Astrocyte (in vitro differentiated cells and primary cell): ENCODE measurements around the gene ANKRD18A. TPM values are rescaled to one million over a fixed set of nuclear protein-coding genes. Genes with fewer than 3 reads are reported as not detected.

Experiments
- DNase-seq: peaks from one replicate; pipeline ENCODE4 v3.0.0-alpha.2; 2010; ENCODE audit warnings: low read depth
- FAIRE-seq: peaks from 2 replicates; lab custom pipeline; 2011; peaks lifted over from hg19 to GRCh38; lab: Jason Lieb, UNC
- H2AFZ ChIP-seq: 2 replicates; pipeline ENCODE4 v1.6.0; 2012; ENCODE audit warnings: low read depth, low read length, inconsistent platforms
- H3K27ac ChIP-seq: 2 replicates; pipeline ENCODE4 v1.5.1; 2011; ENCODE audit warnings: low read depth, low read length, inconsistent platforms
- H3K27me3 ChIP-seq: 2 replicates; pipeline ENCODE4 v1.6.0; 2011; ENCODE audit warnings: low read length, inconsistent platforms; ENCODE audit not compliant: insufficient read depth
- H3K36me3 ChIP-seq: 2 replicates; pipeline ENCODE4 v1.5.1; 2011; ENCODE audit warnings: low read length, inconsistent platforms; ENCODE audit not compliant: insufficient read depth
- H3K4me1 ChIP-seq: 2 replicates; pipeline ENCODE4 v1.5.1; 2011; ENCODE audit warnings: low read length, inconsistent platforms; ENCODE audit not compliant: insufficient read depth
- H3K4me2 ChIP-seq: 2 replicates; pipeline ENCODE4 v1.6.0; 2012; ENCODE audit warnings: low read length, inconsistent platforms
- H3K4me3 ChIP-seq: 2 replicates; pipeline ENCODE4 v1.5.1; 2011; ENCODE audit warnings: low read depth, mild to moderate bottlenecking, low read length, inconsistent platforms; ENCODE audit not compliant: insufficient read depth
- H3K79me2 ChIP-seq: 2 replicates; pipeline ENCODE4 v1.6.0; 2012; ENCODE audit warnings: mild to moderate bottlenecking, low read length, inconsistent platforms; ENCODE audit not compliant: insufficient read depth
- H3K9ac ChIP-seq: 2 replicates; pipeline ENCODE4 v1.6.0; 2012; ENCODE audit warnings: mild to moderate bottlenecking, low read length, inconsistent platforms
- H3K9me3 ChIP-seq: 2 replicates; pipeline ENCODE4 v1.5.1; 2012; ENCODE audit warnings: low read depth, mild to moderate bottlenecking, low read length, inconsistent platforms; ENCODE audit not compliant: insufficient read depth
- H4K20me1 ChIP-seq: 2 replicates; pipeline ENCODE4 v1.6.0; 2012; ENCODE audit warnings: low read length, inconsistent platforms; ENCODE audit not compliant: insufficient read depth
- H3K27ac Mint-ChIP-seq: one replicate; pipeline ENCODE4 v1.8.0; 2021; ENCODE audit warnings: mild to moderate bottlenecking, mixed read lengths; ENCODE audit not compliant: unreplicated experiment
- H3K27me3 Mint-ChIP-seq: one replicate; pipeline ENCODE4 v1.8.0; 2021; ENCODE audit warnings: low read depth, mixed read lengths; ENCODE audit not compliant: unreplicated experiment
- H3K36me3 Mint-ChIP-seq: one replicate; pipeline ENCODE4 v1.8.0; 2021; ENCODE audit warnings: low read depth, mixed read lengths; ENCODE audit not compliant: unreplicated experiment
- H3K4me1 Mint-ChIP-seq: one replicate; pipeline ENCODE4 v1.8.0; 2021; ENCODE audit warnings: low read depth, mixed read lengths; ENCODE audit not compliant: unreplicated experiment
- H3K4me3 Mint-ChIP-seq: one replicate; pipeline ENCODE4 v1.8.0; 2021; ENCODE audit warnings: mild to moderate bottlenecking, moderate library complexity, mixed read lengths; ENCODE audit not compliant: unreplicated experiment
- H3K9me3 Mint-ChIP-seq: one replicate; pipeline ENCODE4 v1.8.0; 2021; ENCODE audit warnings: mild to moderate bottlenecking, mixed read lengths; ENCODE audit not compliant: unreplicated experiment
- CTCF ChIP-seq: IDR thresholded peaks from 2 replicates; pipeline ENCODE4 v1.5.1; 2011; ENCODE audit warnings: low read depth, mild to moderate bottlenecking, inconsistent platforms, low read length, moderate library complexity; ENCODE audit not compliant: insufficient read depth
- EZH2 ChIP-seq: IDR thresholded peaks from 2 replicates; pipeline ENCODE4 v1.6.1; 2012; ENCODE audit warnings: mild to moderate bottlenecking, low read length, inconsistent platforms; ENCODE audit not compliant: insufficient read depth
- total RNA-seq: library from RNA; stranded (reverse); gene quantifications from 2 replicates; pipeline ENCODE4 v1.2.1, GENCODE V29; 2021

ANKRD18A gene
- total RNA-seq, 1 donor from 2014 or later: 11.7 TPM

GRCh38 chr9:38650564-38650963, 30.2 kb upstream of the ANKRD18A start:
- H3K36me3 ChIP-seq: no peaks in the 10 kb centered on the region
- no peak overlapping the region for H3K27ac ChIP-seq
- no peak for FAIRE-seq
- H3K27me3 Mint-ChIP-seq: peaks cover 10% of the 10 kb centered on the region
- H3K27ac Mint-ChIP-seq: no peak overlapping the region
- peaks cover 4% of the 10 kb centered on the region for H3K9me3 Mint-ChIP-seq
- H3K27me3 ChIP-seq: no peaks in the 10 kb centered on the region
- H4K20me1 ChIP-seq: no peaks in the 10 kb centered on the region
- no peak overlapping the region for H3K4me2 ChIP-seq
- H3K4me1 ChIP-seq: no peaks in the 10 kb centered on the region
- H3K4me1 Mint-ChIP-seq: no peaks in the 10 kb centered on the region
- H2AFZ ChIP-seq: no peak overlapping the region
- no peaks in the 10 kb centered on the region for H3K79me2 ChIP-seq
- H3K9me3 ChIP-seq: no peaks in the 10 kb centered on the region
- H3K4me3 ChIP-seq: no peak overlapping the region
- H3K36me3 Mint-ChIP-seq: no peaks in the 10 kb centered on the region
- H3K9ac ChIP-seq: no peak overlapping the region
- DNase-seq: no peak
- TF ChIP-seq EZH2 (no peak), CTCF (no peak)
- no peak overlapping the region for H3K4me3 Mint-ChIP-seq

GRCh38 chr9:38649731-38650363, 29.5 kb upstream of the ANKRD18A start:
- DNase-seq: no peak

More at GRCh38 chr9:38649731-38650363, 29.5 kb upstream of the ANKRD18A start:
- Histone ChIP-seq H3K9ac (no peak overlapping the region), H3K4me1 (no peaks in the 10 kb centered on the region), H3K27ac (no peak overlapping the region), H3K4me3 (no peak overlapping the region), H3K9me3 (no peaks in the 10 kb centered on the region), H3K4me2 (no peak overlapping the region), H3K27me3 (no peaks in the 10 kb centered on the region), H4K20me1 (no peaks in the 10 kb centered on the region), H2AFZ (no peak overlapping the region), H3K36me3 (no peaks in the 10 kb centered on the region), H3K79me2 (no peaks in the 10 kb centered on the region)
- H3K27me3 Mint-ChIP-seq: peaks cover 7% of the 10 kb centered on the region
- FAIRE-seq: no peak
- peaks cover 4% of the 10 kb centered on the region for H3K9me3 Mint-ChIP-seq
- H3K4me1 Mint-ChIP-seq: no peaks in the 10 kb centered on the region
- TF ChIP-seq CTCF: no peak
- no peak for TF ChIP-seq EZH2
- H3K27ac Mint-ChIP-seq: no peak overlapping the region
- no peak overlapping the region for H3K4me3 Mint-ChIP-seq
- no peaks in the 10 kb centered on the region for H3K36me3 Mint-ChIP-seq
